ENCODE data around the gene FAM76B. TPM values are rescaled to one million over a fixed set of nuclear protein-coding genes. Genes with fewer than 3 reads are reported as not detected.
A peak's percentile ranks its signal among the peaks of the same experiment; 100 is the strongest.

Gene FAM76B
- total RNA-seq: 41.0 and 49.8 TPM in 2 replicates
- long read RNA-seq, transcript FAM76B-201 (10 exons, 3,952 nt): major isoform, 8 of 30 reads
- long read RNA-seq, partial matches to known transcripts: 6 of 30 reads
- long read RNA-seq, other reads (novel, unspliced or antisense): 12 of 30 reads

GRCh38 chr11:95789506-95790122, at the start of gene FAM76B:
TSS of gene FAM76B (minus strand) at chr11:95789782. CDS start at chr11:95789478, 304 bp downstream.
- peak; percentile 93 for DNase-seq (ENCODE audit: low spot score, unreplicated experiment)
- H3K4me1 Mint-ChIP-seq (ENCODE audit: low read depth): peaks cover 29% of the 10 kb centered on the region
- peaks cover 17% of the 10 kb centered on the region for H3K36me3 Mint-ChIP-seq (ENCODE audit: insufficient read depth)
- no peaks in the 10 kb centered on the region for H3K9me3 Mint-ChIP-seq (ENCODE audit: low read depth)
- no peak for TF ChIP-seq CTCF (IDR thresholded peaks at IDR 0.05; ENCODE audit: unreplicated experiment)
- H3K27ac Mint-ChIP-seq: peak within 1 kb of the TSS; percentile 100
- H3K4me3 Mint-ChIP-seq (ENCODE audit: low read depth): peak within 1 kb of the TSS; percentile 100
- H3K27me3 Mint-ChIP-seq: no peaks in the 10 kb centered on the region

GRCh38 chr11:95835768-95836488, 46.3 kb upstream of the FAM76B start:
- Mint-ChIP-seq H3K36me3 (ENCODE audit: insufficient read depth) (peaks cover 16% of the 10 kb centered on the region), H3K4me1 (ENCODE audit: low read depth) (no peaks in the 10 kb centered on the region), H3K9me3 (ENCODE audit: low read depth) (no peaks in the 10 kb centered on the region), H3K27me3 (no peaks in the 10 kb centered on the region), H3K4me3 (ENCODE audit: low read depth) (no peak overlapping the region), H3K27ac (no peak overlapping the region)
- peak; percentile 89 for TF ChIP-seq CTCF (IDR thresholded peaks at IDR 0.05; ENCODE audit: unreplicated experiment)
- DNase-seq (ENCODE audit: low spot score, unreplicated experiment): peak; percentile 43

GRCh38 chr11:95835351-95835750, 45.8 kb upstream of the FAM76B start:
- Mint-ChIP-seq H3K27ac (no peak overlapping the region), H3K4me1 (ENCODE audit: low read depth) (no peaks in the 10 kb centered on the region), H3K4me3 (ENCODE audit: low read depth) (no peak overlapping the region), H3K36me3 (ENCODE audit: insufficient read depth) (peaks cover 16% of the 10 kb centered on the region), H3K9me3 (ENCODE audit: low read depth) (no peaks in the 10 kb centered on the region), H3K27me3 (no peaks in the 10 kb centered on the region)
- TF ChIP-seq CTCF (IDR thresholded peaks at IDR 0.05; ENCODE audit: unreplicated experiment): no peak
- no peak for DNase-seq (ENCODE audit: low spot score, unreplicated experiment)

GRCh38 chr11:95833378-95833777, 43.8 kb upstream of the FAM76B start:
- Mint-ChIP-seq H3K4me3 (ENCODE audit: low read depth) (no peak overlapping the region), H3K9me3 (ENCODE audit: low read depth) (no peaks in the 10 kb centered on the region), H3K27me3 (no peaks in the 10 kb centered on the region), H3K4me1 (ENCODE audit: low read depth) (no peaks in the 10 kb centered on the region), H3K36me3 (ENCODE audit: insufficient read depth) (peaks cover 20% of the 10 kb centered on the region), H3K27ac (no peak overlapping the region)
- no peak for DNase-seq (ENCODE audit: low spot score, unreplicated experiment)
- TF ChIP-seq CTCF (IDR thresholded peaks at IDR 0.05; ENCODE audit: unreplicated experiment): no peak

GRCh38 chr11:95832763-95833162, 43.2 kb upstream of the FAM76B start:
- Mint-ChIP-seq H3K4me1 (ENCODE audit: low read depth) (no peaks in the 10 kb centered on the region), H3K4me3 (ENCODE audit: low read depth) (no peak overlapping the region), H3K36me3 (ENCODE audit: insufficient read depth) (peaks cover 18% of the 10 kb centered on the region), H3K27me3 (no peaks in the 10 kb centered on the region), H3K9me3 (ENCODE audit: low read depth) (no peaks in the 10 kb centered on the region), H3K27ac (peak overlapping the region; percentile 4)
- no peak for TF ChIP-seq CTCF (IDR thresholded peaks at IDR 0.05; ENCODE audit: unreplicated experiment)
- DNase-seq (ENCODE audit: low spot score, unreplicated experiment): no peak
